Hematopoietic multipotent progenitor cell treated with erythropoietin and hydrocortisone succinate and interleukin-3 and kit ligand, for 4 days (in vitro differentiated cells): Measurements from ENCODE around the gene BMF.
"Not testable (repeated sequence)": the region's sequence is repeated elsewhere in the genome, so short reads cannot be mapped to it uniquely, and the experiment has no call there.

Experiments
- DNase-seq: peaks from one replicate; pipeline ENCODE4 v3.0.0-alpha.2; 2015

The BMF gene

GRCh38 chr15:40125950-40126349, 17.3 kb upstream of the BMF start:
- DNase-seq, result no peak

- DNase-seq, result not testable (repeated sequence)
These were observed 16.2 kb upstream of the BMF start for GRCh38 chr15:40124807-40125285.

DNA sequence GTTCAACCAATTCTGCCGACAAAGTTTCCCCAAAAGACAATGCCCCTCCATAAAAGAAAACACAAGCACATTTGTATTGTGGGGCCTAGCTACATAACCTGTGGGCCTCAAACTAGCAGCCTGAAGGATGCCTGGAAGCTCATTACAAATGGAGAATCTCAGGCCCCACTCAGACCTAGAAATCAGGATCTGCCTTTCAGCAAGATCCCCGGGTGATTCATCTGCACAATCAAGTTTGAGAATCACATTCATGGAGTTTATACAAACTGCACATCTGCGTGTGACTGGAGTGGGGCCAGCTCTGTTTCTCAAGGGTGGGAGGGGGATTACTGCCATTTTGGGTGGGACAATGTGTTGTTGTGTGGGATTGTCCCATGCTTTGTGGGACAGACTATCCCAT, 15.7 kb upstream of the BMF start:
- DNase-seq, result not testable (repeated sequence)

- not testable (repeated sequence) for DNase-seq
These were observed 15.2 kb upstream of the BMF start for GRCh38 chr15:40123863-40124262.

DNA sequence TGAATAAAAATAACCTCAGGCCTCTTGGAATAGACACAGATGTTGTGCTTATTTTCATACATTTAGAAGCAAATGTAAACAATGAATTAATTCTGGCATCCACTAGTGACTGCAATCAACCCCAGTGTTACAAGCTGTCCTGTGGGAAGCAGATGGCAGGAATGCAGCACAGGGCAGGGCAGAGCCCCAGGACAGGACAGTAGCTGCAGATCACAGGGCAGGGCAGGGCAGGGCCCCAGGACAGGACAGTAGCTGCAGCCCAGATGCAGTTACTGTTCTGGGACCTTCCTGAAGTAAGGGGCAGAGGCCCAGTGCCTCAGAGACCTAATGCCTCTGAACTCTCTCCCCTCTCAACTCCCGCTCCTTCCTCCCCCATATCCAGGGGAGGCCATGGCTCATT, 14.3 kb upstream of the BMF start:
- not testable (repeated sequence) for DNase-seq

DNA sequence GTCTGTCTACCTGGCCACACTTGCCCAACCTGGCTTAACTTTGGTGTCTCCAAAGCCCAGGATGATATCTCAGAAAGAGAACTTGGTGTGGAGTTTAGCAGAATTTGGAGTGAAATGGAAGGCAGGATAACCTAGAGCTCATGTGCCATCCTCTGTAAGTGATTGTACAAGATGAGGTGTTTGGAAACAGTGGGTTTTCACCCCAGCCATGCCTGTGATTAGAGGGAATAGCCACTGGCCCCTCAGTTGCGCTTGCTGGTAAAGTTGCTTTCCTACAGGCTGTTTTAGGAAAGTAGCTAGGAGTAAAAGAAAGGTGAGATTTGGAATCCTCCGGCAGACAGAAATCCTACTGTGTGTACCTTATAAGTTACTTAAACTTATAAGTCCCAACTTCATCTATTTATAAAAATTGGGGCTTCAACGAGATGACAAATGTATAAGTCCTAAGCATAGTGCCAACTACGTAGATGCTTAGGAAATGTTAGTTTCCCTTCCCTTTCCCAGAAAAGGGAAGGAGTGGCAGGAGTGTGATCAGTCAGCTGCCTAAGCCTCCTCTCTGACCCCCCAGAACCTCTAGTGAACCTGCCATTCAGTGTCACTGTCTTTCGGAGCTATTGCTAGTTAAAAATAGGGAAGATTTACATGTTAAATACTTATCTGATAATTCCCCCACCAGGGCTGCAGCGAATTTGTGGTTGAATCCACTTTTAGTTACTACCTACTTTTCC, 13.4 kb upstream of the BMF start:
- DNase-seq, result no peak

DNA sequence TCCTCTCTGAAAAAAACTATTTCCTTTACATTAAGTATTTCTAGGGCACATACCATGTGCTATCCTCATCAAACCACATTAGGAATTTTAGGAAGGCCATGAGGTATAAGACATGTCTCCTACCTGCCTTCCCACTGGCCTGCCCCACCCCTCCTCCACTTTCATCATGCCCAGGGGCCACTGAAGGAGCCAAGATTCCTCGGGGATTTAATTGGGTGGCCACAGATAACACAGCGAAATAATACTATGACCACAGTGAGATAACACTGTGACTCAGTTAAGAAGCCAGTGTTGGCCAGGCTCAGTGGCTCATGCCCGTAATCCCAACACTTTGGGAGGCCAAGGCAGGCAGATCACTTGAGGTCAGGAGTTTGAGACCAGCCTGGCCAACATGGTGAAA, 9.8 kb upstream of the BMF start:
- no peak for DNase-seq

GRCh38 chr15:40115670-40116093, 7.0 kb upstream of the BMF start:
- DNase-seq, result peak; percentile 72

- DNase-seq, result not testable (repeated sequence)
These were observed 6.4 kb upstream of the BMF start for GRCh38 chr15:40115106-40115505.

GRCh38 chr15:40114218-40114617, 5.5 kb upstream of the BMF start:
- DNase-seq, result no peak

DNA sequence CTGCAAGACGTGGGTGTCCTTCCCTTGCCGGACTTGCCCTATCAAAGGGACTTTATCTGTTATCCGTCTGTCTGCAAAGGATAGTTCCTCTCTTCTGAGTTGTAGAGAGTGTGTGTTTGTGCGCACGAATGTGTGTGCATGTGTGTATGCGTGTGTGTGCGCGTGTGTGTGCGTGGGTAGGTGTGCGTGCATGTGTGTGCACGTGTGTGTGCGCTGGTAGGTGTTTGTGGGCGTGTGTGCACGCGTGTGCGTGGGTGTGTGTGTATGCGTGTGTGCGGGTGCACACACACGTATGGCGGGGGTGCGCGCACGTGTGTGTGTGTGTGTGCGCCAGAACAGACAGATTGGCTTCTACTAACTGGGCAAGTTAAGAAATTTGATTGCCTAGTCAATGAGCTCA, 4.1 kb upstream of the BMF start:
- DNase-seq, result no peak

- DNase-seq, result no peak
These were observed 3.2 kb upstream of the BMF start for GRCh38 chr15:40111888-40112287.

- DNase-seq, result no peak
These were observed 2.3 kb upstream of the BMF start for GRCh38 chr15:40110866-40111550.

DNA sequence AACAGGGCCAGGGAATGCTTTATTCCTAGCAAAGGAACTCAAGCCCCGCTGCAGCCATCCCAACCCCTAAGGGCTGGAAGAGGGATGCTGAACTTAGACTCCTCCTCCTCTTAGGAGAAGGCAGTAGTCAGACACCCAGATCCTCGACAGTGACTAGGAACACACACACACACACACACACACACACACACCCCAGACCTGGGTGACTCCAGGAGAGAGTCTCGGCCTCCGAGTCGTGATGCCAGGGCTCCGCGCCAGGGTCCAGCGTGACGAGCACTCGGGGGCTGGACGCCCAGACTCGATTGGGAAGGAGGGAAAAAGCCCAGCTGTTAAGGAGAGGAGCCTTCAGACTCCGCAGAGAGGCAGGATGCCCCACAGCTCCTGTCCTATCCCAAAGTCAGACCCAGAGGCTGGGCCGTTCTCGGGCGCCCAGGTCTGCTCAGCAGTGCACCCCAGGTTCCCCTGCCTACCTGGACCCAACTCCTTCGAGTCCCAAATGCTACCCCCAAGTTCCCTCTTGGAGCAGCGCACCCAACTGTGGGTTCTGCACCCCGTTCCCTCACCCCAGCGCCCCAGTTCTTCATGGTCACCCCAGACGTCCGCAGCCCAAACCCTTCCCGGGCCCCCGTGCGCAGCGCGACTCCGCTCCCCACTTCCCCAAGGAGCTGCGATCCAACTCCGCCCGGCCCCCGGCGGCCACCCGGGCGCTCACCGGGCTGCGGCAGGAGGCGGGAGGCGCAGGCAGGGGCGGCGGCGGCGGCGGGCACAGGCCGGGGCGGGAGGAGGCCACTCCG, 421 bp downstream of the BMF start:
- no peak for DNase-seq

GRCh38 chr15:40106203-40107161, 2.2 kb downstream of the BMF start:
- peak; percentile 94 for DNase-seq

- no peak for DNase-seq
These were observed 3.0 kb downstream of the BMF start for GRCh38 chr15:40105517-40106202.

DNA sequence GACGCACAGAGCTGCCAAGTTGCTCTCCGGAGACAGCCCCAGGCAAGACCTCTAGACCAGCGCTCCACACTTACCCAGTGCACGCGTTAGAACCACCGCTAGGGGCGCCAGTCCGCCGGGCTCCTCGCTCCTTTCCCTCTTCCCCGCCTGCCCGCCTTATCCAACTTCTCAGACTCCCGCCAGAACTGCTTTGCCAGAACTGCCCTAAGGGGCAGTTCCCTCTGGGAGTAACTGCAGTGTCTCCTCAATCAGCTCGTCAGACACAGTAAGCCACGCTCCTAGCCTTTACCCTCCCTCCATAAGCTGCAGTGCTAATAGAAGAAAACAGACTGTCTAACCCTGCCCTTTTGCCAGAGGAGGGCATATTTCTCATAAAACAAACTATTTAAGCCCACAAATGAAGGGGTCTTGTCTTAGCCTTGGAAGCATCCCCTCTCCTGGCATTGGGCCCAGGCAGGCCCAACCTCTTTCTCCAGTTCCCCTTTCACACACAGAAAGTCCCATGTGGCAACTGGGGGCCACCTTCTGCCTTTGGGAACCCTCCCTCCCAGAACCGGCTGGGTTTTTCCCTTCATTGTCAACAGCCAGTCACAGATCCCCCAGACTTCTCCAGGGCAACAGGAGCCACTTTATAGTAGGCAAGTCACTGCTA, 3.7 kb downstream of the BMF start:
- peak; percentile 93 for DNase-seq

DNA sequence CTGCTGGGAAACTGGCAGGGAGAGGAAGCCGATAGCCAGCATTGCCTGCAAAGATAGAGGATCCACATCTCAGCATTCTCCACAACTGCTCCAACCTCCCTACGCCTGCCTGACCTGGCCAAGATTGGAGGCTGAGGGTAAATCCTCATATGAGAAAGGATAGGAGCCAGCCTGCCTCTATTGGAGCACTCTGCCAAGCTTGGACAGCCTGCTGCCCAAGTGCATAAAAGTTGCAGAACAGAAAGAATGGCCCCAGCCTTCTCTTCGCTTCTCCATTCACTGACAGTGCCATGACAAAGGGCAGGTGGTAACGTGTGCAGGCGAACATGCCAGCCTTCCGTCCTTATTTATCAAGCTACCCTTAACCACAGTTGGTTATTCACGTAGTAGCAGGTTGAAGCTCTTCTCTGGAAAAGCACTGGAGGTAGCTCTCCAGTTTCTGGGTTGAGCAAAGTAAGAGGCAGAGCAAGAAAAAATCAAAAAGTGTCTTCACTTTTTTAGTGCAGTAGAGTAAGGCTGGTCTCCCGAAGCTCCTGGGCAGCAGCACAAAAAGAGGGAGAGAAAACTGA, 4.3 kb downstream of the BMF start:
- DNase-seq, result no peak

DNA sequence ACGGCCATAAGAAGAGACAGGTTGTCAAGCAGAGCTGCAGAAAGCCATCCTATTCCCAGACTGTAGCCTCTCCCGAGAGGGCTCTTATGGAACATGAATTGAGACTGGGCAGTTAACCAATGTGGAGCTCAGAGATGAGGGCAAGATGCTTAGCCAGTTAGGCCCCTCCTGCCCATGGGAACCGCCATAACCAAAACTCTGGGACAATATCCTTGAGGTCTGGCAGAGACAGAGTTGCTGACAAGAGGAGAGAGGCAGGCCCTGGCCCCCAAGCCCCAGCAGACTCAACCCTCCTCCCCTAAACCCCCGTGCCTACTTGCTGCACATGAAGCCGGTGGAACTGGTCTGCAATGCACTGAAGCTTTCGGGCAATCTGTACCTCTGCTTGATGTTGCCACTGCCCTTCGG, 4.8 kb downstream of the BMF start:
- DNase-seq, result no peak

GRCh38 chr15:40102897-40103858, 5.5 kb downstream of the BMF start:
- no peak for DNase-seq
